HG02884 (cell line): ENCODE results near the gene RARG.
"Not testable (repeated sequence)": the region's sequence is repeated elsewhere in the genome, so short reads cannot be mapped to it uniquely, and the experiment has no call there.

Experiments used
- ATAC-seq: cut with Tn5 transposase; IDR thresholded peaks from one replicate; pipeline ENCODE4 v1.9.1; 2021; ENCODE audit warnings: mild to moderate bottlenecking, moderate library complexity; ENCODE audit not compliant: unreplicated experiment

The RARG gene

DNA sequence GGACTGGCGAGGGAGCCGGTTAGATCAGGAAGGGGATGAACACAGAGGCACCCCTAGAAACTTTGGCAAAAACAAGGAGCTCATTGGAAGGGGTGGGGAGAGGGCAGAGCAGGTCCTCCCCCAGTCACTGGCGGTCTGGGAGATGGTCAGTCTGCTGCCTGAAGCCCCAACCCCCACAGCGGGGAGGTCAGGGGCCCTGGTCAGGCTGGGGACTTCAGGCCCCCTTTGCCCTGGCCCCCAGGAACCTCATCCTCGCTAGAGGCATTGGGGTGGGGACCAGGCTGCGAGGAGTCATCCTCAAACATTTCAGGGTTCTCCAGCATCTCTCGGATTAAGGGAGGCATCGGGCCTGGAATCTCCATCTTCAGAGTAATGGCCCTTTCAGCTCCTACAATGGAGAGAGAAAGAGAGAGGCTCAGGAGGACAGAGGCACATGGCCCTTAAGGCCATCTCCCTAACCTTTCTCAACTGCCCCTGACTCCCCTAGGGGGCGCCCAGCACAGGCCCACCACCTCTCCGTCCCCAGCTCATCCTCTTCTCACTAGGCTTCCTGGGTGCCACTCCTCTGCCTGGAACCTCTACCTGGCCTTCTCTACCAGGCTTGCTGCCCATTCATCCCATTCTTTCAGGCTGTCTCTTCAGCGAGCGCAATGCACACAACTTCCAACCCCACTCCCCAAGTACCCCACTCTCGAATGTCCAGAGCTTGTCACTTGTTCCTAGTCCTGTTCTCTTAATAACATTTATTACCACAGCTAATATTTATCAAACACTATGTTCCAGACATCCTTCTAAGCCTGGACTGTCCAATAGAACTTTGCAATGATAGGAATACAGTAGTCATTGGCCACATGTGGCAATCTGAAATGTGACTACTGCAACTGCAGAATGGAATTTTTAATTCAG lies 20.3 kb downstream of the RARG start:
- no peak for ATAC-seq

- no peak for ATAC-seq
Measured at GRCh38 chr12:53210843-53211242, 21.2 kb downstream of the RARG start.

DNA sequence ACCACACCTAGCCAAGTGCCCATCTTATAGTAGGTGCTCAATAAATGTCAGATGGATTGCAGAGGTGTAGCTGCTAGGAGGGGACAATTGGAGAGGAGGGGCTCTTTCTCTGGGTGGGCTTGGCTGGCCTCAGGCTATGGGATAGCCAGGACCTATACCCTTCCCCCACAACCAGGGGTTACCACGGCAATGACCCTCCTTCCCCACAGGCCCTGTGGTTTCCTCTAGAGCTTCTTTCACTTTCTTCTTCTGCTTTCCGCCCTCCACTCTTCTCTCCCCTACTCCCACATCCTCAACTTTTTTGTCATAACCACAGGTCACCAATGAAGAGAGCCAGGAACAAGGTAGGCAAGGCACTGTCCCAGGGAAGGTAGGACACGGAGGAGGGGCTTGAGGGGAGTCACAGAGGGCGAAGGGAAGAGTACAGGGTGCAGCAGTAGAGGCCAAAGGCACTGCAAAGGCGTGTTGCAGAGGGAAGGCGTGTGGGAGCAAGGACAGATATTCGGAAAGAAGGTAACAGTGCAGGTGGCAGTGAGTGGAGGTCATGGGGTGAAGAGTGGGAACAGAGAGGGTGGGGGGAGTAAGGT lies 23.0 kb downstream of the RARG start:
- no peak for ATAC-seq

DNA sequence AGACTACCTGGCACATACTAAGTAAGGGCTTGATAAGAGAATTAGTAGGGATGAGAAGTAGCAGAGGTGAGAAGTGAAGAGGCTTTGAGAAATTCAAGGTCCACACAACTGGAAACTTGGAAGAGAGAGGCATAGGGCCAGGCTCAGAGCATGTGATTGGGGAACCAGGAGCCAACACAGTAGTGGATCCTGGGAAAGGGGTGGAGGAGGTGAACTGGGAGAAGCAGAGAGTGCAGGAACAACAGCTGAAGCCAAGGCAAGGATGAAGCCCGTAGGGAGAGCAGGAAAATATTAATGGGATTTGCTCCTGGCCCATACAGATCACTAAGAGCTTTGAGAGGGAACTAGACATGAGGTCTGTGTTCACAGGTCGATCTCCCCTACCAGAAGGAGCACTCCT lies 23.6 kb downstream of the RARG start:
- ATAC-seq, result no peak

DNA sequence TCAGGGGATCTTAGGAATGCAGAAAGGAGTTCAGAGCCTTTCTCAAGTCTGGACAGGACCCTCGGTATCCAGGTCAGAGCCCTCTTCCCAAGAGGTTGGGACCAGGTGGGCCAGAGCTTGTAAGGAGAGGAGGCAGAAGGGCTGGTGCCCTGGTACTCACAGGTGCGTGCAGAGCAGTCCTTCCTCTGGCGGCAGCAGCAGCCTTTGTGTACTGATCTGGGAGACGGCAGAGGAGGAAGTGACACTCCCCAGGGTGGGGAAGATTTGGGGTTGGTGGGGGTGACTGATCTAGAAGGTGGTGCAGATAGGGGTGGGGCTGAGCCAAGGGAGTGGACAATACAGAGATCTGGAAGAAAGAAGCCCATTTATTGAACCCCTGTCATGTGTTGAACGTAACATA lies 25.0 kb downstream of the RARG start, which contains the start of gene ITGB7:
Gene ITGB7, minus strand, starts transcription at position 210 of the 400 bp plus-strand sequence. CDS start 6,808 bp downstream, outside the sequence.
- ATAC-seq, result peak; percentile 42

DNA sequence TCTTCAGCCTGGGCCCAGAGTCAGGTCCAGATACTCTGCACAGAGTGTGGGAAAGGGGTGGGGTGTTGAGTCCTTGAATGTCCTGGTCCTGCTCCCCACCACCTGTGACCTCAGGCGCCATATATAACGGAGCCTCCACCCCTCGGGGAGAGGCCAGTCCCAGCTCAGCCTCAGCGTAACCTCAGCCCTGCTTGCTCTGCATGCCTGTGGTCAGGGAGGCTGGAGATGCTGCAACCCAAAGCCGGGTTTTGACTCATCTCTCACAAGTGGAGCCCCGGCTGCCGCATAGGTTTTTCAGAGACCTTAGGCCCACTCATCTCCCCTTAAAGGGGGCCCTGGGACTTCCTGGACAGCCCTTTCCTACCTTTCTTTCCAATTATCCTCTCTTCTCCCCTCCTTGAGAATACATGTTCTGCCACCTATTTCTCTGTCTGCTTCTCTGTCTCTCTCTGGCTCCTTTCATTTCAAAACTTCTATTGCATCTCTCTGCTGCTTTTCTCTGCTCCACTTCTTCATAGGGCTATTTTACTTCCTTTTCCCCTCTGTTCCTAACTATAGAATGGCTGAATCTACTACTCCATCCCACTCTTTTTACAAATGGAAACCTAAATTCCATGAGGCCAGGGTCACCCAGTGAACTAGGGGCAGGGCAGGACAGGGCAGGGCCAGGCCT lies 26.1 kb downstream of the RARG start:
- ATAC-seq, result peak; percentile 61

- ATAC-seq, result no peak
Measured at GRCh38 chr12:53204351-53204750, 27.7 kb downstream of the RARG start.

GRCh38 chr12:53202316-53202715 lies 29.7 kb downstream of the RARG start:
- not testable (repeated sequence) for ATAC-seq

- no peak for ATAC-seq
Measured at GRCh38 chr12:53201639-53202038, 30.4 kb downstream of the RARG start.

DNA sequence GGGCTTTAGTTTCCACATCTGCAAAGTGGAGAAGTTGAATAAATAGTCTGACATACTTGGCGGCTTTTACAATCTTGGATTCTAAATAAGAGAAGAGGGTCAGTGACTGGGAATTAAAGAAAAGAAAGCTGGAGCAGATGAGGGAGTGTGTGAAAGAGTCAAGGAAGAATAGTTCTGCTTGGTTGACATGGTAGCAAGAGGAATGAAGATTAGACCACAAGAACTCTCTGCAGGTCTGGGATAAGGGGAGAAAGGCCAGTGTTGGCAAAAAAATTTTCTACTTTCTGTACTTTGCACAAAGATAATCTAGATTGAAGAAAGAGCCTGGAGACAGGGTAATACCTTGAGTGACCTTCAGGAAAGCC lies 30.9 kb downstream of the RARG start:
- ATAC-seq, result no peak

DNA sequence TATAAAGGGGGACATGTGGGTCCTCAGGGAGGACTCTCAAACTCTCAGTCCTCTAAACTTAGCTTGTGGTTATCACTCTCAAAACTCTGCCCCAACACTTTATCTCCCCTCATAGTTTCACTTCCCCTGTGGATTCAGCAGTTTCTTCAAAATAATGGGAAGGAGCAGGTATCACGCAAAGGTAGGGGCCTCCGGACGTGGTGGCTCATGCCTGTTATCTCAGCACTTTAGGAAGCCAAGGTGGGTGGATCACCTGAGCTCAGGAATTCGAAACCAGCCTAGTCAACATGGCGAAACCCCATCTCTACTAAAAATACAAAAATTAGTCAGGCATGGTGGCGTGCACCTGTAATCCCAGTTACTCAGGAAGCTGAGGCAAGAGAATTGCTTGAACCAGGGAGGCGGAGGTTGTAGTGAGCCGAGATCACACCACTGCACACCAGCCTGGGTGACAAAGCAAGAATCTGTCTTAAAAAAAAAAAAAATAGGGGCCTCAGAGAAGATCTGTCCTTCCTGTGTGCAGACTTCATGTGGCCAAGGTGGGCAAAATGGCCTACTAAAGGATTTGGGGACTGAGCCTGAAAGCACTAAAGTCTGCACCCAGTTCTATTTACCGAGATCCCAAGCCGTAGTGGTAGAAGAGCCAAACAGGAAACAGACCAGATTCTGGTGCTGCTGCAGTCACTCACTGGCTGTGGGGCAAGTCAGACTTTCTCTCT lies 31.4 kb downstream of the RARG start:
- no peak for ATAC-seq

GRCh38 chr12:53200107-53200457 lies 31.9 kb downstream of the RARG start:
- no peak for ATAC-seq

DNA sequence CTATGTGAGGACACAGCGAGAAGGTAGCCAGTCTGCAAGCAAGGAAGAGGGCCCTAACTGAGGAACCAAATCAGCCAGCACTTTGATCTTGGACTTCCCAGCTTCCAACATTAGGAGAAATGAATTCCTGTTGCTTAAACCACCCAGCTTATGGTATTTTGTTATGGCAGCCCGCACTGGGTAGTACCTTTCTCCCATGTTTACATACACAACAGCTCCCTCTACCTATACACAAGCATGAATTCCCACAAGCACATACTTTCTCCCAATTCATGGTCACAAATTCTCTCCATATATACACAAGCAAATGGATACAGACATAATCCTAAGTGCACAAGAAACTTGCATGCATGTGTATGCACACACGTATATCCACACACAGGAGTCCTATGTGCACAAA lies 32.3 kb downstream of the RARG start:
- ATAC-seq, result no peak

DNA sequence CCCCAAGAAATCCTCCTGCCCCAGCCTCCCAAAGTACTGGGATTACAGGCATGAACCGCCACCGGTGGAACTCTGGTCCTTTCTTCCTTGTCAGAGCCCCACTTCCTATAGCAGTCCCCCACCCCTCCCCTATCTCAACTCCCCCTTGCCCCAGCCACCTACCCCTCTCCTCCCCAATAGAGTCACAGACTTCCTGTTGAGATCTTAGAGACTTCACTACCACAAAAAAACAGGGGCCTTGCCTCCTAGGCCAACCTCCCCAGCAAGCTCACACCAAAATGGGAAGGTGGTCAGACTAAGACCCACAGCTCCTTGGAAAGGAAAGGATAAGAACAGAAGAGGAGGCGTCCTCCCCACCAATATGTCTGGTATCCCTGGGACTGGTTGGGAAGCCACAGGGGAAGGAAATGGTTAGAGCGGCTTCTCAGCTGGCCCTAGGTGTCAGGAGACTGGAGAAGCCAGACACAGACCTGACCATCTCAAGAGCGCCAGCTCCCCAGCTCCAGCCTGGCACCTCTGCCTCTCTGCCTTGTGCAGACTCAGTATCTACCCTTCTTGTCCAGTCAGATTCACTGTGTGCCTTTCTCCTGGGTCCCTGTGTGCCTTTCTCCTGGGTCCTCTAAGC lies 33.4 kb downstream of the RARG start:
- no peak for ATAC-seq

GRCh38 chr12:53197011-53197640 lies 34.9 kb downstream of the RARG start:
- no peak for ATAC-seq

DNA sequence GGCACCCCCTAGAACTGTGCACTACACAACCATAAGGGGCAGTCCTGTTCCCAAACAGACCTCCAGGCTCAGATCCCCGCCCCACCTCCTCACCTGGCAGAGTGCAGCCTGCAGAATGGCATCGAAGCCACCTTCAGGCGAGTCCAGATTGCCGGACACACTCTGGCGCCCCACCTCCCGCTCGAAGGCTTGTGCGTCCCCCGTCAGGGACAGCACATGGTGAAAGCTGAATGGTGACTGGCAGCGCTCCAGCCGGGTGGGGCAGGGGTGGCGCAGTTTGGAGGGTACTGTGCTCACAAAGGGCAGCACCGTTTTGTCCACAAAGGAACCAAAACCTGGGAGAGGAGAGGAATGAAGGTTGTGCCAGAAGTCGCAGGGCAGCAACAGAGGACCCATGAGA lies 35.5 kb downstream of the RARG start:
- no peak for ATAC-seq

GRCh38 chr12:53195516-53196420 lies 36.2 kb downstream of the RARG start:
- ATAC-seq, result no peak

- ATAC-seq, result no peak
Measured at GRCh38 chr12:53194973-53195372, 37.0 kb downstream of the RARG start.

- ATAC-seq, result no peak
Measured at GRCh38 chr12:53193985-53194716, 37.9 kb downstream of the RARG start.
